Caco-2 (cell line): ENCODE results near the gene MGLL. TPM values are rescaled to one million over a fixed set of nuclear protein-coding genes. Genes with fewer than 3 reads are reported as not detected.

Source experiments
- BruUV-seq: library from RNA; stranded (reverse); fragments of 400-500 nt; replicated peaks from 2 replicates; lab custom pipeline; 2021; lab: Mats Ljungman, UMichigan
- CTCF ChIA-PET: fragments of 300-600 bp; sonication (Branson Sonifier 250); formaldehyde crosslinking; loops from one replicate; lab custom pipeline; 2022; ENCODE audit warnings: antibody characterized with exemption; lab: Charles Lee
- POLR2A ChIA-PET: fragments of 300-600 bp; sonication (Branson Sonifier 250); formaldehyde crosslinking; loops from one replicate; lab custom pipeline; 2022; ENCODE audit warnings: antibody characterized with exemption; lab: Charles Lee
- DNase-seq, 2 experiments: peaks; one replicate each; pipeline versions ENCODE4 v3.0.0 to v3.0.0-alpha.2; 2020 to 2022
- H3K27me3 ChIP-seq: replicated peaks from 2 replicates; pipeline ENCODE4 v1.6.0; 2011; ENCODE audit warnings: low read length; ENCODE audit not compliant: control insufficient read depth, insufficient read depth
- H3K36me3 ChIP-seq: 2 replicates; pipeline ENCODE4 v1.5.1; 2011; ENCODE audit warnings: low read length; ENCODE audit not compliant: control insufficient read depth, insufficient read depth
- H3K4me1 ChIP-seq: fragments of 250-450 bp; sonication (Bioruptor Pico); 2 replicates; pipeline ENCODE4 v1.5.1; 2020; ENCODE audit warnings: mild to moderate bottlenecking
- H3K4me3 ChIP-seq: 2 replicates; pipeline ENCODE4 v1.5.1; 2011; ENCODE audit warnings: low read depth, mild to moderate bottlenecking, control low read depth, low read length
- H3K9me3 ChIP-seq: fragments of 250-450 bp; sonication (Bioruptor Pico); 2 replicates; pipeline ENCODE4 v1.5.1; 2020; ENCODE audit warnings: mild to moderate bottlenecking, moderate library complexity
- H3K27ac Mint-ChIP-seq: one replicate; pipeline ENCODE4 v1.8.0; 2022; ENCODE audit warnings: mixed read lengths; ENCODE audit not compliant: unreplicated experiment
- H3K27me3 Mint-ChIP-seq: one replicate; pipeline ENCODE4 v1.8.0; 2022; ENCODE audit warnings: mixed read lengths; ENCODE audit not compliant: insufficient read depth, unreplicated experiment
- H3K36me3 Mint-ChIP-seq: one replicate; pipeline ENCODE4 v1.8.0; 2022; ENCODE audit warnings: mild to moderate bottlenecking, mixed read lengths; ENCODE audit not compliant: insufficient read depth, unreplicated experiment
- H3K4me1 Mint-ChIP-seq: one replicate; pipeline ENCODE4 v1.8.0; 2022; ENCODE audit warnings: low read depth, mixed read lengths; ENCODE audit not compliant: unreplicated experiment
- H3K4me3 Mint-ChIP-seq: one replicate; pipeline ENCODE4 v1.8.0; 2022; ENCODE audit warnings: mild to moderate bottlenecking, moderate library complexity, mixed read lengths; ENCODE audit not compliant: unreplicated experiment
- H3K9me3 Mint-ChIP-seq: one replicate; pipeline ENCODE4 v1.8.0; 2022; ENCODE audit warnings: mixed read lengths; ENCODE audit not compliant: unreplicated experiment
- intact Hi-C: fragments of 100-400 bp; cut with micrococcal nuclease; formaldehyde crosslinking; loops from one replicate; pipeline ENCODE4 v1.10.0; 2022; ENCODE audit not compliant: unreplicated experiment
- total RNA-seq: library from RNA; stranded (reverse); gene quantifications from 2 replicates; pipeline ENCODE4 v1.2.3, GENCODE V29; 2022
- TF ChIP-seq, protein P1 (sequence below), 2 experiments: fragments of 200-600 bp in 1 of 2; IDR thresholded peaks; 1 replicate in 1 of 2; 2 replicates in 1 of 2; pipeline versions ENCODE4 v1.5.1 to v1.8.0; 2011 to 2022; ENCODE audit warnings: antibody characterized with exemption in 1 of 2, control low read depth in 1 of 2, inconsistent platforms in 1 of 2, low read depth in 1 of 2, low read length in 1 of 2, mild to moderate bottlenecking in 1 of 2, moderate library complexity in 1 of 2; ENCODE audit not compliant: insufficient read depth in 1 of 2, severe bottlenecking in 1 of 2, unreplicated experiment in 1 of 2

The MGLL gene
- total RNA-seq, 1 experiment from 2014 or later: 7.8 TPM

GRCh38 chr3:127678315-127678599, 144.1 kb downstream of the MGLL start:
- intact Hi-C loops: loop anchor here (10.0 kb wide), 1 partner anchor 83 kb away; the partner anchor contains the start of genes MCM2 and TPRA1
- Histone ChIP-seq H3K36me3 (no peaks in the 10 kb centered on the region), H3K4me1 (peaks cover 4% of the 10 kb centered on the region; the same call in 1 of the 2 replicates), H3K4me3 (no peak overlapping the region), H3K27me3 (no peaks in the 10 kb centered on the region), H3K9me3 (no peaks in the 10 kb centered on the region)
- no peaks in the 10 kb centered on the region for H3K27me3 Mint-ChIP-seq
- H3K9me3 Mint-ChIP-seq: no peaks in the 10 kb centered on the region
- H3K36me3 Mint-ChIP-seq: peaks cover 13% of the 10 kb centered on the region
- TF ChIP-seq, protein P1, sequence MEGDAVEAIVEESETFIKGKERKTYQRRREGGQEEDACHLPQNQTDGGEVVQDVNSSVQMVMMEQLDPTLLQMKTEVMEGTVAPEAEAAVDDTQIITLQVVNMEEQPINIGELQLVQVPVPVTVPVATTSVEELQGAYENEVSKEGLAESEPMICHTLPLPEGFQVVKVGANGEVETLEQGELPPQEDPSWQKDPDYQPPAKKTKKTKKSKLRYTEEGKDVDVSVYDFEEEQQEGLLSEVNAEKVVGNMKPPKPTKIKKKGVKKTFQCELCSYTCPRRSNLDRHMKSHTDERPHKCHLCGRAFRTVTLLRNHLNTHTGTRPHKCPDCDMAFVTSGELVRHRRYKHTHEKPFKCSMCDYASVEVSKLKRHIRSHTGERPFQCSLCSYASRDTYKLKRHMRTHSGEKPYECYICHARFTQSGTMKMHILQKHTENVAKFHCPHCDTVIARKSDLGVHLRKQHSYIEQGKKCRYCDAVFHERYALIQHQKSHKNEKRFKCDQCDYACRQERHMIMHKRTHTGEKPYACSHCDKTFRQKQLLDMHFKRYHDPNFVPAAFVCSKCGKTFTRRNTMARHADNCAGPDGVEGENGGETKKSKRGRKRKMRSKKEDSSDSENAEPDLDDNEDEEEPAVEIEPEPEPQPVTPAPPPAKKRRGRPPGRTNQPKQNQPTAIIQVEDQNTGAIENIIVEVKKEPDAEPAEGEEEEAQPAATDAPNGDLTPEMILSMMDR (IDR thresholded peaks at IDR 0.05; ENCODE audit: insufficient read depth in 1 of 2, low read depth in 1 of 2, low read length in 1 of 2, severe bottlenecking in 1 of 2, unreplicated experiment in 1 of 2): no peak
- H3K4me3 Mint-ChIP-seq: no peak overlapping the region
- CTCF ChIA-PET: no interaction called here
- peaks cover 8% of the 10 kb centered on the region for H3K4me1 Mint-ChIP-seq
- POLR2A ChIA-PET: no interaction called here
- DNase-seq: no peak
- no TSS peak for BruUV-seq
- H3K27ac Mint-ChIP-seq: no peak overlapping the region

GRCh38 chr3:127677541-127678314, 144.6 kb downstream of the MGLL start:
- peak in 1 of 2 experiments; percentile 22 for DNase-seq
- Mint-ChIP-seq H3K4me3 (no peak overlapping the region), H3K27ac (no peak overlapping the region), H3K27me3 (no peaks in the 10 kb centered on the region), H3K9me3 (no peaks in the 10 kb centered on the region), H3K4me1 (peaks cover 8% of the 10 kb centered on the region), H3K36me3 (peaks cover 14% of the 10 kb centered on the region)
- POLR2A ChIA-PET: no interaction called here
- CTCF ChIA-PET: no interaction called here
- TF ChIP-seq, protein P1 (IDR thresholded peaks at IDR 0.05; ENCODE audit: insufficient read depth in 1 of 2, low read depth in 1 of 2, low read length in 1 of 2, severe bottlenecking in 1 of 2, unreplicated experiment in 1 of 2): no peak
- no peak overlapping the region for H3K4me3 ChIP-seq
- no TSS peak for BruUV-seq
- peaks cover 7% of the 10 kb centered on the region; the same call in 1 of the 2 replicates for H3K4me1 ChIP-seq
- intact Hi-C loops: loop anchor here (10.0 kb wide), 1 partner anchor 83 kb away; the partner anchor contains the start of genes MCM2 and TPRA1
- H3K36me3 ChIP-seq: no peaks in the 10 kb centered on the region
- H3K27me3 ChIP-seq: no peaks in the 10 kb centered on the region
- H3K9me3 ChIP-seq: no peaks in the 10 kb centered on the region

- H3K9me3 ChIP-seq: no peaks in the 10 kb centered on the region
- Mint-ChIP-seq H3K27me3 (no peaks in the 10 kb centered on the region), H3K36me3 (peaks cover 16% of the 10 kb centered on the region), H3K27ac (no peak overlapping the region), H3K4me1 (peaks cover 8% of the 10 kb centered on the region), H3K9me3 (no peaks in the 10 kb centered on the region), H3K4me3 (no peak overlapping the region)
- H3K36me3 ChIP-seq: no peaks in the 10 kb centered on the region
- ChIA-PET POLR2A (no interaction called here), CTCF (no interaction called here)
- no TSS peak for BruUV-seq
- intact Hi-C loops: loop anchor here (10.0 kb wide), 1 partner anchor 82 kb away; the partner anchor contains the start of genes MCM2 and TPRA1
- peaks cover 7% of the 10 kb centered on the region; the same call in 1 of the 2 replicates for H3K4me1 ChIP-seq
- DNase-seq: peak in 1 of 2 experiments; percentile 22
- no peak overlapping the region for H3K4me3 ChIP-seq
- TF ChIP-seq, protein P1 (IDR thresholded peaks at IDR 0.05; ENCODE audit: insufficient read depth in 1 of 2, low read depth in 1 of 2, low read length in 1 of 2, severe bottlenecking in 1 of 2, unreplicated experiment in 1 of 2): no peak
- no peaks in the 10 kb centered on the region for H3K27me3 ChIP-seq
Observed at GRCh38 chr3:127676921-127677351, 145.4 kb downstream of the MGLL start.
